Lower lobe of right lung (tissue), 2 donors: ENCODE measurements around the gene FBXO9. TPM values are rescaled to one million over a fixed set of nuclear protein-coding genes. Genes with fewer than 3 reads are reported as not detected.
A peak's percentile ranks its signal among the peaks of the same experiment; 100 is the strongest.

Source experiments
- ATAC-seq, 2 donors: fragments of 200-7000 bp; cut with Tn5 transposase; one replicate each; pipeline ENCODE4 v1.9.1; 2020 to 2022; ENCODE audit warnings: mild to moderate bottlenecking in 2 of 2, moderate library complexity in 2 of 2
- DNase-seq: peaks from one replicate; pipeline ENCODE4 v3.0.0-alpha.2; 2020
- H3K27ac ChIP-seq: fragments of 200-600 bp; one replicate; pipeline ENCODE4 v1.8.0; 2022
- H3K27me3 ChIP-seq: fragments of 200-600 bp; one replicate; pipeline ENCODE4 v1.8.0; 2022; ENCODE audit warnings: low read depth
- H3K36me3 ChIP-seq: fragments of 200-600 bp; one replicate; pipeline ENCODE4 v1.8.0; 2022; ENCODE audit warnings: mild to moderate bottlenecking
- H3K4me1 ChIP-seq: fragments of 200-600 bp; one replicate; pipeline ENCODE4 v1.8.0; 2022
- H3K4me3 ChIP-seq: fragments of 200-600 bp; one replicate; pipeline ENCODE4 v1.8.0; 2022; ENCODE audit warnings: mild to moderate bottlenecking
- H3K9me3 ChIP-seq: fragments of 200-600 bp; one replicate; pipeline ENCODE4 v1.8.0; 2022
- CTCF ChIP-seq: fragments of 200-600 bp; IDR thresholded peaks from one replicate; pipeline ENCODE4 v1.8.0; 2022; ENCODE audit warnings: antibody characterized with exemption, mild to moderate bottlenecking
- intact Hi-C: fragments of 100-400 bp; cut with DNase I; formaldehyde crosslinking; loops from one replicate; pipeline ENCODE4 v1.11.0; 2022
- total RNA-seq: library from RNA; stranded (reverse); fragmentation: NEBNext Ultra II Directional; extraction: Animal tissue kit (Norgen Biotek cat#: 25700); gene quantifications from one replicate; pipeline ENCODE4 v1.2.1, GENCODE V29; 2021
- donor health status: DM: no; HTN: yes; CAD: no; lungs with severe emphysema.

Gene FBXO9
- total RNA-seq, 1 donor from 2014 or later = 112 TPM

GRCh38 chr6:53124131-53124800, 59.1 kb downstream of the FBXO9 start:
- H3K27ac ChIP-seq = no peak overlapping the region
- no peak overlapping the region for H3K4me3 ChIP-seq
- no peaks in the 10 kb centered on the region for H3K36me3 ChIP-seq
- no peaks in the 10 kb centered on the region for H3K4me1 ChIP-seq
- TF ChIP-seq CTCF = no peak
- DNase-seq (no peak), ATAC-seq (no peak)
- intact Hi-C loops = no loop called here
- H3K9me3 ChIP-seq = no peaks in the 10 kb centered on the region
- no peaks in the 10 kb centered on the region for H3K27me3 ChIP-seq

- Histone ChIP-seq H3K4me1 (no peaks in the 10 kb centered on the region), H3K4me3 (no peak overlapping the region), H3K27me3 (no peaks in the 10 kb centered on the region), H3K9me3 (no peaks in the 10 kb centered on the region), H3K27ac (no peak overlapping the region), H3K36me3 (no peaks in the 10 kb centered on the region)
- TF ChIP-seq CTCF = no peak
- DNase-seq = no peak
- ATAC-seq = no peak
- intact Hi-C loops = no loop called here
These were observed 60.1 kb downstream of the FBXO9 start for GRCh38 chr6:53125276-53125675.

- peak in 1 of 2 donors; percentile 40 for ATAC-seq
- no peaks in the 10 kb centered on the region for H3K27me3 ChIP-seq
- H3K4me3 ChIP-seq = no peak overlapping the region
- no peaks in the 10 kb centered on the region for H3K36me3 ChIP-seq
- no peak for TF ChIP-seq CTCF
- intact Hi-C loops = no loop called here
- H3K4me1 ChIP-seq = no peaks in the 10 kb centered on the region
- H3K27ac ChIP-seq = no peak overlapping the region
- H3K9me3 ChIP-seq = no peaks in the 10 kb centered on the region
- no peak for DNase-seq
These were observed 63.6 kb downstream of the FBXO9 start for GRCh38 chr6:53128842-53129241.

GRCh38 chr6:53130569-53131290, 65.5 kb downstream of the FBXO9 start:
- ATAC-seq (no peak), DNase-seq (no peak)
- no peaks in the 10 kb centered on the region for H3K27me3 ChIP-seq
- H3K36me3 ChIP-seq = no peaks in the 10 kb centered on the region
- H3K27ac ChIP-seq = no peak overlapping the region
- H3K9me3 ChIP-seq = no peaks in the 10 kb centered on the region
- no peak overlapping the region for H3K4me3 ChIP-seq
- no peaks in the 10 kb centered on the region for H3K4me1 ChIP-seq
- TF ChIP-seq CTCF = no peak
- intact Hi-C loops = no loop called here

GRCh38 chr6:53133961-53134360, 68.8 kb downstream of the FBXO9 start:
- Histone ChIP-seq H3K27ac (no peak overlapping the region), H3K36me3 (no peaks in the 10 kb centered on the region), H3K4me1 (no peaks in the 10 kb centered on the region), H3K4me3 (no peak overlapping the region), H3K9me3 (no peaks in the 10 kb centered on the region), H3K27me3 (no peaks in the 10 kb centered on the region)
- no peak for ATAC-seq
- DNase-seq = no peak
- TF ChIP-seq CTCF = no peak
- intact Hi-C loops = no loop called here
